ENCODE data around the gene ACD. TPM values are rescaled to one million over a fixed set of nuclear protein-coding genes. Genes with fewer than 3 reads are reported as not detected.

ACD gene
- 34.8 and 35.8 TPM in 2 replicates for total RNA-seq (2021; fragmentation: NEBNext Ultra II Directional; extraction: Animal tissue kit (Norgen Biotek cat#: 25700))
- polyA plus RNA-seq (2011; rRNA removed) = 58.0 and 81.7 TPM in 2 replicates
- polyA plus RNA-seq (2011; cell fraction: cytosol; rRNA removed) = 34.3 TPM
- polyA plus RNA-seq (2011; cell fraction: nucleus; rRNA removed) = 79.1 TPM
- 37.3 to 46.0 TPM (median 44.3 TPM) in 4 replicates for polyA plus RNA-seq (2012, experiment 1 of 2)
- polyA plus RNA-seq (2012, experiment 2 of 2) = 52.7 TPM
- polyA plus RNA-seq (2013, experiment 1 of 2) = 38.0 TPM
- polyA plus RNA-seq (2013, experiment 2 of 2) = 35.8 TPM
- polyA minus RNA-seq (2011; rRNA and poly(A)+ RNA removed) = 18.5 and 23.8 TPM in 2 replicates
- polyA minus RNA-seq (2011; cell fraction: cytosol; rRNA and poly(A)+ RNA removed) = 28.0 TPM
- 26.7 TPM for polyA minus RNA-seq (2011; cell fraction: nucleus; rRNA and poly(A)+ RNA removed)
- long read RNA-seq, experiment 1, transcript ACD-214 (12 exons, 2,065 nt) = major isoform, 8 of 31 reads
- long read RNA-seq, experiment 1, partial matches to known transcripts = 11 of 31 reads
- long read RNA-seq, experiment 1, other reads (novel, unspliced or antisense) = 12 of 31 reads
- long read RNA-seq, experiment 2, transcript ACD-214 (12 exons, 2,065 nt) = major isoform, 57 of 67 reads
- long read RNA-seq, experiment 2, partial matches to known transcripts = 3 of 67 reads
- long read RNA-seq, experiment 2, other reads (novel, unspliced or antisense) = 6 of 67 reads

- Histone ChIP-seq H2AK5ac (ENCODE audit: low read depth, low read length) (no peak within 1 kb of the TSS), H3K79me1 (ENCODE audit: low read depth, low read length) (no peaks in the 10 kb centered on the region; the same call in 1 of the 2 replicates), H3K4me2 (ENCODE audit: insufficient read depth in 1 of 2, low read depth in 2 of 2, low read length in 2 of 2) (peak within 1 kb of the TSS; percentile 73 to 99), H2BK120ac (replicated peaks; ENCODE audit: low read depth, low read length) (no peak within 1 kb of the TSS), H3K4me1 (replicated peaks in 1 of 4; ENCODE audit: control insufficient read depth in 3 of 4, insufficient read depth in 4 of 4, low read length in 3 of 4) (peaks cover 0 to 18% (median 10%) of the 10 kb centered on the region in 4 experiments; a peak in 5 of 7 replicates), H3K9ac (replicated peaks in 1 of 4; ENCODE audit: extremely low read depth in 1 of 4, low read depth in 3 of 4, low read length in 3 of 4) (peak within 1 kb of the TSS; percentile 68 to 88 (median 73)), H2BK5ac (ENCODE audit: low read depth, low read length) (peak within 1 kb of the TSS; percentile 9; the same call in 1 of the 2 replicates), H3K4me3 (ENCODE audit: extremely low read depth in 1 of 4, insufficient read depth in 2 of 4, low read depth in 3 of 4, low read length in 4 of 4) (peak within 1 kb of the TSS; percentile 86 to 98 (median 89)), H3K4ac (replicated peaks; ENCODE audit: insufficient read length, low read depth, low read length) (no peak within 1 kb of the TSS), H3K23ac (ENCODE audit: insufficient read length) (no peak within 1 kb of the TSS), H2BK15ac (ENCODE audit: low read length) (peak within 1 kb of the TSS; percentile 96; the same call in 1 of the 2 replicates), H3K56ac (replicated peaks; ENCODE audit: insufficient read length, low read depth, low read length) (peak within 1 kb of the TSS; percentile 90), H3K27ac (ENCODE audit: low read depth, low read length) (peak within 1 kb of the TSS; percentile 81), H2BK12ac (ENCODE audit: low read depth, low read length) (no peak within 1 kb of the TSS), H3K9me3 (ENCODE audit: insufficient read depth in 2 of 2, low read depth in 1 of 2, low read length in 1 of 2) (no peaks in the 10 kb centered on the region), H3K79me2 (ENCODE audit: control insufficient read depth in 1 of 2, insufficient read depth in 2 of 2, low read length in 2 of 2) (no peaks in the 10 kb centered on the region), H3K18ac (ENCODE audit: extremely low read depth, low read length) (peak within 1 kb of the TSS; percentile 98), H3K23me2 (ENCODE audit: low read depth, low read length) (peaks cover 16% of the 10 kb centered on the region), H2BK20ac (ENCODE audit: low read length) (no peak within 1 kb of the TSS), H4K91ac (replicated peaks; ENCODE audit: insufficient read length, low read length) (peak within 1 kb of the TSS; percentile 85), H3K27me3 (replicated peaks in 1 of 4; ENCODE audit: control insufficient read depth in 3 of 4, extremely low read depth in 1 of 4, insufficient read depth in 3 of 4, low read length in 3 of 4) (peaks cover 0 to 2% (median 0%) of the 10 kb centered on the region in 4 experiments; a peak in 1 of 7 replicates), H4K20me1 (replicated peaks in 1 of 2; ENCODE audit: control insufficient read depth in 1 of 2, insufficient read depth in 2 of 2, low read length in 2 of 2) (peaks cover 5 to 8% of the 10 kb centered on the region in 2 experiments), H4K8ac (ENCODE audit: extremely low read depth, insufficient read depth, low read length) (peak within 1 kb of the TSS; percentile 85; the same call in 1 of the 2 replicates), H3K14ac (ENCODE audit: insufficient read length) (no peak within 1 kb of the TSS), H4K5ac (ENCODE audit: insufficient read length, low read depth, low read length) (peak within 1 kb of the TSS; percentile 77), H2AFZ (ENCODE audit: low read length) (peak within 1 kb of the TSS; percentile 98), H3K36me3 (ENCODE audit: control insufficient read depth in 2 of 4, insufficient read depth in 4 of 4, low read length in 3 of 4) (peaks cover 0 to 4% (median 2%) of the 10 kb centered on the region in 4 experiments; a peak in 1 of 8 replicates)
- DNase-seq (ENCODE audit: low read depth in 1 of 2, low spot score in 2 of 2) (peak in 1 of 2 experiments; percentile 98), FAIRE-seq (no peak)
- ChIA-PET CTCF (ENCODE audit: partially characterized antibody) (interaction anchor here (1.3 to 13.7 kb wide), 6 partner anchors 13 to 139 kb away, joined by 3 to 202 read pairs (median 10); partner anchors contain the start of genes CARMIL2 and RIPOR1), POLR2A (ENCODE audit: partially characterized antibody) (interaction anchor here (0.5 to 2.8 kb wide), 14 partner anchors 9 to 363 kb away, joined by 3 to 12 read pairs (median 4); partner anchors contain the start of genes CARMIL2, CTCF, DDX28 and DUS2)
- WGBS, 2 experiments (ENCODE audit: extremely low coverage in 1 of 2, insufficient coverage in 1 of 2, insufficient read length in 1 of 2, insufficient replicate concordance in 2 of 2, low coverage in 1 of 2, low lambda C conversion rate in 2 of 2, missing lambda C conversion rate in 1 of 2) = 2% methylated on average over 63 of the region's 83 CpGs; no CpG with 5 or more reads in 1 of the 2 experiments
- TF ChIP-seq JUN (IDR thresholded peaks at IDR 0.05; ENCODE audit: low read depth, low read length) (no peak), NRF1 (IDR thresholded peaks at IDR 0.05; ENCODE audit: low read depth, low read length) (peak; percentile 95), ASH2L (IDR thresholded peaks at IDR 0.05; ENCODE audit: low read length) (peak; percentile 23), RBBP5 (IDR thresholded peaks at IDR 0.05; ENCODE audit: borderline replicate concordance, low read depth, low read length) (no peak; the same call in 1 of the 2 replicates), EGR1 (IDR thresholded peaks at IDR 0.05; ENCODE audit: borderline replicate concordance, low read depth, low read length) (peak; percentile 37; the same call in 1 of the 2 replicates), KDM5A (IDR thresholded peaks at IDR 0.05; ENCODE audit: low read length) (no peak), KDM4A (IDR thresholded peaks at IDR 0.05; ENCODE audit: low read depth, low read length, severe bottlenecking) (peak; percentile 87)
These were observed at the start of gene ACD for GRCh38 chr16:67659675-67660563. TSS of gene ACD (minus strand) at chr16:67660260. CDS start at chr16:67660220, 40 bp downstream.
